Dedifferentiated amniotic fluid mesenchymal stem cell (primary cell): ENCODE measurements around the gene CDK2AP2.
"Not testable (repeated sequence)": the region's sequence is repeated elsewhere in the genome, so short reads cannot be mapped to it uniquely, and the experiment has no call there.

ENCODE experiments used
- DNase-seq: peaks from one replicate; pipeline ENCODE4 v3.0.0-alpha.2; 2016; ENCODE audit errors: extremely low spot score

CDK2AP2 gene

DNA sequence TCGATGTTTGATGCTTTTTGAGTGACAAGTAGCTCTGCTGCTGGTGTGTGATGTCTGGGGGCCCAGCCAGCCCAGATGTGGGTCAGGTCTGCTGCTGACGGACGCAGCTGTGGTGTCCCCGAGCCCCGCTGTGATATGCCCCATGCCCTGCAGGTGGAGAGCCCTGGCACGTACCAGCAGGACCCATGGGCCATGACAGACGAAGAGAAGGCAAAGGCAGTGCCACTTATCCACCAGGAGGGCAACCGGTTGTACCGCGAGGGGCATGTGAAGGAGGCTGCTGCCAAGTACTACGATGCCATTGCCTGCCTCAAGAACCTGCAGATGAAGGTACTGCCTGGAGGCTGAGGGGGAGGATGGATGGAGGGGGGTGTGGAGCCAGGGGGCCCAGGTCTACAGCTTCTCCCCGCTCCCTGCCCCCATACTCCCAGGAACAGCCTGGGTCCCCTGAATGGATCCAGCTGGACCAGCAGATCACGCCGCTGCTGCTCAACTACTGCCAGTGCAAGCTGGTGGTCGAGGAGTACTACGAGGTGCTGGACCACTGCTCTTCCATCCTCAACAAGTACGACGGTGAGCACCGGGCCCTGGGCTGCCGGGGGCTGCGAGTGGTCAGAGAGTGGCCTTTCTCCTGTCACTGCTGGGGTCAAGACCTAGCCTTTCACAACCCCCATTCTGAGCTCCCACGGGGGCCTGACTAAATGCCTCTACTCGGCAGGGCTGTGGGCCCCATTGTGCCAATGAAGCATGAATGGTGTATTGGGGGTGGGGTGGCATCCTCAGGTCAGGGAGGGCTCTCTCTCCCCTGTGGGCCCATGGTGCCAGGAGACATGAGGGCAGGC is 17.9 kb downstream of the CDK2AP2 start:
- no peak for DNase-seq

DNA sequence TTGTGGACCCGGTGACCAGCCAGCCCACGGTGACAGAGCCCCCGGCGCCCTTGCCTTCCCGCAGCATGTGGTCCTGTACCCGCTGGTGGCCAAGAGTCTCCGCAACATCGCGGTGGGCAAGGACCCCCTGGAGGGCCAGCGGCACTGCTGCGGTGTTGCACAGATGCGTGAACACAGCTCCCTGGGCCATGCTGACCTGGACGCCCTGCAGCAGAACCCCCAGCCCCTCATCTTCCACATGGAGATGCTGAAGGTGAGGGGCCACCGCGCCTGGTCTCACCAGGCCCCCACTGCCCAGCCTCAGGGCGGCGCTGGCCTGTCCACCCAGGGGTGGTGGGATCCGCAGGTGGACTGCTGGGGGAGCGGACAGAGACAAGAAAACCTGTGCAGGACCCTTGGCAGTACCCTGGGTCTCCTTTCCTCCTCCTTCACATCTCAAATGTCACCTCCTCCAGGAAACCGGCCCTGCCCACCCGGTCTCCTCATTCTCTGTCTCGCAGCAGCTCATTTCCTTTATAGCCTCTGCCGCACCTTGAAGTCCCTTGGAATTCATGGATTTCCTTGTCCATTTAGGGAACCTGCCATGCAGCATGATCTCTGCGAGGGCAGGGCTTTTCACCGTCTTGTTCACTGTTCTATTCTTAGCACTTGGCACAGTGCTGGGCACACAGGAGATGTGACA is 18.6 kb downstream of the CDK2AP2 start:
- DNase-seq = no peak

DNA sequence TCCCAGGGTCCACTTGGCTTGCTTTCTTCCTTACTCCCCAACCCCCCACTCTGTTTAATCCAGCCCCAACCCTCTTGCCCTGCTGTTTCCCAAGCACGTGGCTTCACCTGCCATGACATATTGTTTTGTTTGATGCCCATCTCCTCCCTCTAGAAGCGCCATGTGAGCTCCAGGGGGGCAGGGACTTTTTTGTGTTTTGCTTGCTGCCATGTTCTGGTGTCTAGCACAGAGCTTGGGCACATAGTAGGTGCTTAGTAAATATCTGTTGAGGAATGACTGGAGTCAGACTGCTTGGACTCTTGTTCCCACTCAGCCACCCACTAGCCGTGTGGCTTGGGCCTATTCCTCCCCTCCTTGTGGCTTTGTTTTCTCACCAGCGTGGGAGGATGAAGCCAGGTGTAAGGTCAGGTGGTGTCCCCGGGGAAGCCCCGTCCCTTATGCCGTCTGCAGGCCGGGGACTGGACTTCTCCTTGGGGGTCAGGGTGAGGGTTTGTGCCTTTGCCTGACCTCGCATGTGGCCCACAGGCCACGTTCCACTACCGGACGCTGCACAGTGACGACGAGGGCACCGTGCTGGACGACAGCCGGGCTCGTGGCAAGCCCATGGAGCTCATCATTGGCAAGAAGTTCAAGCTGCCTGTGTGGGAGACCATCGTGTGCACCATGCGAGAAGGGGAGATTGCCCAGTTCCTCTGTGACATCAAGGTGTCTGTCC is 21.3 kb downstream of the CDK2AP2 start:
- no peak for DNase-seq

DNA sequence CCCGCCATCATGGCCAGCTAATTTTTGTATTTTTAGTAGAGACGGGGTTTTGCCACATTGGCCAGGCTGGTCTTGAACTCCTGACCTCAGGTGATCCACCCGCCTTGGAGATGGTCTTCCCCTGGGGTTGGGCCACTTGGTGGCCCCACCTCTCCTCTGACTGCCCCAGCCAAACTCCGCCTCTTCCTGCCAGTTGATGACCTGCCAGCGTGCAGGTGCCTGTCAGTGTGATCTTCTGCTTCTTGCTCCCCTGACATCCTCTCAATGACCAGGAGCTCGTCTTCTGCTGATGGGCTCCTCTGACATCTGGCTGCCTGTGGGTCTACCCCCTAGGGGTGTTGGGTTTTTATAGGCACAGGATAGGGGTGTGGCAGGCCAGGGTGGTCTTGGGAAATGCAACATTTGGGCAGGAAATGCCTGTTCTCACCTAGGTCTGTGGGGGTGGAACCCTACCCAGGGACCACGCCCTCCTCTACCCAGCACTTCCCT is 22.0 kb downstream of the CDK2AP2 start:
- DNase-seq = not testable (repeated sequence)

DNA sequence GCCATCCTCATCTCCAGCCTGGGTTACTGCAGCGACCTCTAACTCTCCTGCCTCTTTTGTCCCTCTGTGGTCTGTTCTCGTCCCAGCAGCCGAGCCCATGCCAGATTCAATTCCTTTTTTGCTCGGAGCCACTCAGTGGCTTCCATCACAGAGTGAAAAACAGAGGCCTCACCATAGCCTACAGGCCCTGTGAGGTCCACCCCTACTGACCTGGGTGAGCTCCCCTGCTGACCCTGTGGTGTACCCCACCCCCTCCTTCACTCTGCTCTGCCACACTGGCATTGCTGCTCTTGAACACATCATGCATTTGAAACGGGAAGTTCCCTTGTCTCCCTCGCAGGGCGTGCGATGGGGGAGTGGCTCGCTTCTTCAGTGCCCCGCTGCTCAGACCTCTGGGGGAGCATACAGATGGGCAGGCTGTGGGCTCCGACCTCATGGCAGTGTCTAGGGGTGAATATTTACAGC is 23.1 kb downstream of the CDK2AP2 start:
- no peak for DNase-seq

DNA sequence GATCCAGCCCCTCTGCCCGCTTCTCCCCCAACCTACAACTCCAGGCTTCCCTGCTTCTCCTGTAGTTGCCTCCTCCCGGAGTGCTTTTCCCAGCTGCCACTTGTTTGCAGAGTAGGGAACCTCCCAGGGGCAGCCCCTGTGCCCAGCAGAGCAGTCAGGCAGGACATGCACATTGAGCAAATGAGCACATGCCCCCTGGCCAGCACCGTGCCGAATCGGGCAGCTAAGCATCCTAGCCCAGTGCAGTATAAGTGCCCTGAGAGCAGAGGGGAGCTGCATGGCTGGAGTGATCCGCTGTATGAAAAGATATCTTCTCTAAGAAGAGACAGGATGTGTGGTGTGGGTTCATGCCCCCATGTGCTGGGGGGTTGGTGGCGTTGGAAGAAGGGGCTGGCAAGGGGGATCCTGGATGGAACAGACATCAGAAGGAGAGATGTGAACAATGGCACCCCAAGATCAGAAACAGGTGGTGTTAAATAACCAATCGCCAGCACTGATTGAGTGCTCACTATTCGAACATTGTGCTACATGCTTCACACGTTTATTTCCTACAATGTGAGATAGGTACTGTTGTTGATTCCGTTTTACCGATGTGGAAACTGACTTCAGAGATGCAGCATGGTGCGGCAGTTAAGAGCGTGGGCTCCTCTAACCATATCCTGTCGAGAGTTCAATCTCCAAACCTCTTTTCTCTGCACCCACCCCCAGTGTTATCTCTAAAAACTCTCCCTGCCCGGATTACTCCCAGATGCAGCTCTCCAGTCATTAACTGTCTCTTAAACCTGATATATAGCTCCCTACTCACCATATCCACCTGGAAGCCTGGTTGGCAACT is 23.9 kb downstream of the CDK2AP2 start:
- DNase-seq = no peak

DNA sequence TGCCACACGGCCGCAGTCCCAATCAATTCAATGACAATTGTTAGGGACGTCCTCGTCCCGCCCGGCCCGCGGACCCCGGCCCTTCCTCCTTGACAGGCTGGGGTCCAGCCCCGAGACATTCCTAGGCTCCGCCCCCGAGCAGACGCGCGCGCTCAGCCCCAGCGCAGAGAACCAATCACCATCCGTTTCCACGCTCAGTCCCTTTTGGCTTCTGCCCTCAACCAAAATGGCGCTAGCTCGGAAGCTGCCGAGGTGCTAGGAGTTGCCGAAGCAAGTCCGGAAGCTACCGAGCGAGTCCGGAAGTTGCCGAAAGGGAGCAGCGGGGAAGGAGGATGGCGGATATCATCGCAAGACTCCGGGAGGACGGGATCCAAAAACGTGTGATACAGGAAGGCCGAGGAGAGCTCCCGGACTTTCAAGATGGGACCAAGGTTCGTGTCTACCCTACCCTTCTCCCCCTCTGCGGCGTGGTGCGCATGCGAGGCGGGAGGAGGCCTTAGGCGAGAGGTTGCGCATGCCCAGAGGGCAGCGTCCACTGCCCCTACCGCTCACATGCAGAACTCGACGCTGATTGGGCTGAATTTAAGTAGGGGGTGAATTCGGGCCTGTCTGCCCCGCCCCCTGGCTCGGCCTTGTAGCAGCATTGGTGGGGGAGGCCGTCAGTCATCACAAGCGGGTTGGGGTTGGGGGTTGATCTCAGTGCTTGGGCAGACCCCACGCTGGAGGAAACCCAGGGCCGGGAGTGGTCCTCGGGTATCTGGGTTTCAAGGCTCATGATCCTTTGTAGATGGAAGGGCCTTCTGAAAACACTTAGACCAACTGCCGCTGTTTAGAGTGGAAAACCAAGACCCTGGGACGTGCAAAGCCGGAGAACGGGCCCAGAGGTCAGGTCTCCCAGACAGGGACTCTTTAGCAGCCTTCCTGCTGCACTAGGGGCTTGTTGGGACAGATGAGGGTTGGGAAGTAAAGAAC is 24.8 kb downstream of the CDK2AP2 start, which contains the start of gene AIP:
Gene AIP (plus strand): TSS at position 200 of the 972 bp plus-strand sequence. CDS start 133 bp downstream, at position 333.
- peak; percentile 99 for DNase-seq

DNA sequence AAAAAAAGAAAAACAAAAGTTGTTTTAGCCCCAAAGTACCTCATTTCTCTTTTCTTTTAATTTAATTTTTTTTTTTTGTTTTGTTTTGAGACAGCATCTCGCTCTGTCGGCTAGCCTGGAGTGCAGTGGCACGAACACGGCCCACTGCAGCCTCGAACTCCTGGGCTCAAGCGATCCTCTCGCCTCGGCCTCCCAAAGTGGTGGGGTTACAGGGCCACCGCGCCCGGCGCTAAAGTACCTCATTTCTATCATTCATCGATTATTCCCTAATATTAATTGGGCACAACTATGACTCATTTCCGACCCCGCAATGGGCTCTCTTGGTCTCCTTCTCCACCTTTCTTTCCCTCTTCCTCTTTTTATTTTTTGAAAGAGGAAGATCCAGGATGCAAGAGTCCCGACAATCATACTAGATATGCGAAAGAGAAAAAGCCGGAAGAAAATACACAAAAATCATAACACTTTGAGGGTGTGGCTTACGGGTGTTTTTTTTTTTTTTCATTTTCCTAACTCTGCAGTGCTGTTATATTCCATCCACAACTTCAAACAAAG is 25.6 kb downstream of the CDK2AP2 start:
- no peak for DNase-seq

DNA sequence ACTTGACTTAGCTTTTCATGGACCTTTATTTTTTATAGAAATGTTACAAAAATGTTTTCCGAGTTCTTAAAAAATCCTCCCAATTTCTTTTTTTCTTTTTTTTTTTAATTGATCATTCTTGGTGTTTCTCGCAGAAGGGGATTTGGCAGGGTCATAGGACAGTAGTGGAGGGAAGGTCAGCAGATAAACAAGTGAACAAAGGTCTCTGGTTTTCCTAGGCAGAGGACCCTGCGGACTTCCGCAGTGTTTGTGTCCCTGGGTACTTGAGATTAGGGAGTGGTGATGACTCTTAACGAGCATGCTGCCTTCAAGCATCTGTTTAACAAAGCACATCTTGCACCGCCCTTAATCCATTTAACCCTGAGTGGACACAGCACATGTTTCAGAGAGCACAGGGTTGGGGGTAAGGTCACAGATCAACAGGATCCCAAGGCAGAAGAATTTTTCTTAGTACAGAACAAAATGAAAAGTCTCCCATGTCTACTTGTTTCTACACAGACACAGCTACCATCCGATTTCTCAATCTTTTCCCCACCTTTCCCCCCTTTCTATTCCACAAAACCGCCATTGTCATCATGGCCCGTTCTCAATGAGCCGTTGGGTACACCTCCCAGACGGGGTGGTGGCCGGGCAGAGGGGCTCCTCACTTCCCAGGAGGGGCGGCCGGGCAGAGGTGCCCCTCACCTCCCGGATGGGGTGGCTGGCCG is 30.5 kb downstream of the CDK2AP2 start:
- DNase-seq = not testable (repeated sequence)

DNA sequence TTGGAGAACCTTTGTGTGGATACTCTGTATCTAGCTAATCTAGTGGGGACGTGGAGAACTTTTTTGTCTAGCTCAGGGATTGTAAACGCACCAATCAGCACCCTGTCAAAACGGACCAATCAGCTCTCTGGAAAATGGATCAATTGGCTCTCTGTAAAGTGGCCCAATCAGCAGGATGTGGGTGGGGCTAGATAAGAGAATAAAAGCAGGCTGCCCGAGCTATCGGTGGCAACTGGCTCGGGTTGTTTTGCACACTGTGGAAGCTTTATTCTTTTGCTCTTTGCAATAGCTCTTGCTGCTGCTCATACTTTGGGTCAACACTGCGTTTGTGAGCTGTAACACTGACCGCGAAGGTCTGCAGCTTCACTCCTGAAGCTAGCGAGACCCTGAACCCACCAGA is 31.3 kb downstream of the CDK2AP2 start:
- DNase-seq = not testable (repeated sequence)

DNA sequence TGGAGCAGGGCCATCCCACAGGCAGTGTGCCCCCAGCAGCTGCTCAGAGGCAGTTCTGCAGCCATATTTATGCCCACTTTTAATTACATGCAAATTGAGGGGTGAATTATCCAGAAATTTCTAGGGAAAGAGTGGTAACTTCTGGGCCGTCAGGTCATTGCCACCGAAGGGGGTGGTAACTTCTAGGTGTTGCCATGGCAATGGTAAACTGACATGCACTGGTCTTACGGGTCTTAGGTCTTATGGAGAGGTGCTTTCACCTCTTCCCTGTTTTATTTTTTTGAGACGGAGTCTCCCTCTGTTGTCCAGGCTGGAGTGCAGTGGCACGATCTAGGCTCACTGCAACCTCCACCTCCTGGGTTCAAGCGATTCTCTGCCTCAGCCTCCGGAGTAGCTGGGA is 35.1 kb downstream of the CDK2AP2 start:
- DNase-seq = no peak

DNA sequence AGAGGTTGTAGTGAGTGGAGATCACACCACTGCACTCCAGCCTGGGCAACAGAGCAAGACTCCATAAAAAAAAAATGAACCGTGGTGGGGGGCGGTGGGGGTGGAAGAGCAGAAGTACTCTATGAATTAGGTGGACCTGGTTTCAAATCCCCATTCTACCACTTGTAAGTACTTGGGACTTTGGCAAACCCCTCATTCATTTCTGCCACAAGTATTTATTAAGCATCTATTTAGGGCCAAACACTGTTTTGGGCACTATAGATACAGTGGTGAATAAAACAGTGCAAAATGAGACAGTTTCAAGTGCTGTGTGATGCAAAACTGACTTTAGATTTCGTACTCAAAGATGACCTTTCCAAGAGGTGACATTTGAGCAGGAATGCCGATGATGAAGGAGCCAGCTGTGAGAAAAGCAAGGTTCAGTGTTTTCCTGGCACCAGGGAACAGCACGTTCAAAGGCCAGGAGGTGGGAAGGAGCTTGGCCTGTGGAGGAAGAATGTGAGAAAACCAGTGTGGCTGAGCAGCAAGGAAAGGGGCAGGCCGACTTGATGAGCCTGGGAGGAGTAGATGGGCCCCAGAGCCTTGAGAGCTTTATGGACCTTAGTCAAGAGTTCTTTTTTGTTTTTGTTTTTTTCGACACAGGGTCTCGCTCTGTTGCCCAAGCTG is 37.5 kb downstream of the CDK2AP2 start:
- DNase-seq = no peak

DNA sequence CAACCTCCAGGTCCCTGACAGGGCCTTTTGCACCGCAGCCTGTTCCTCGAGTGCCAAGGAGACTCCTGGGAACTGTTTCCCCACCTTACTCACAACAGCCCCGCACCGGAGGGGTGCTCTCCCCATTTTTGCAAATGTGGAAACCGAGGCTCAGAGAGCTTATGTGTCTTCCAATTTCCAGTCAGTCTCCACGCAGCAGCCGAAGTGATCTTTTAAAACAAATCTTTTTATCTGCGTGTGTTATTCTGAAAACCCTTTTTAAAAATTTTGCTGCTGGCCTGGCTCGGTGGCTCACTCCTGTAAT is 38.5 kb downstream of the CDK2AP2 start:
- no peak for DNase-seq

DNA sequence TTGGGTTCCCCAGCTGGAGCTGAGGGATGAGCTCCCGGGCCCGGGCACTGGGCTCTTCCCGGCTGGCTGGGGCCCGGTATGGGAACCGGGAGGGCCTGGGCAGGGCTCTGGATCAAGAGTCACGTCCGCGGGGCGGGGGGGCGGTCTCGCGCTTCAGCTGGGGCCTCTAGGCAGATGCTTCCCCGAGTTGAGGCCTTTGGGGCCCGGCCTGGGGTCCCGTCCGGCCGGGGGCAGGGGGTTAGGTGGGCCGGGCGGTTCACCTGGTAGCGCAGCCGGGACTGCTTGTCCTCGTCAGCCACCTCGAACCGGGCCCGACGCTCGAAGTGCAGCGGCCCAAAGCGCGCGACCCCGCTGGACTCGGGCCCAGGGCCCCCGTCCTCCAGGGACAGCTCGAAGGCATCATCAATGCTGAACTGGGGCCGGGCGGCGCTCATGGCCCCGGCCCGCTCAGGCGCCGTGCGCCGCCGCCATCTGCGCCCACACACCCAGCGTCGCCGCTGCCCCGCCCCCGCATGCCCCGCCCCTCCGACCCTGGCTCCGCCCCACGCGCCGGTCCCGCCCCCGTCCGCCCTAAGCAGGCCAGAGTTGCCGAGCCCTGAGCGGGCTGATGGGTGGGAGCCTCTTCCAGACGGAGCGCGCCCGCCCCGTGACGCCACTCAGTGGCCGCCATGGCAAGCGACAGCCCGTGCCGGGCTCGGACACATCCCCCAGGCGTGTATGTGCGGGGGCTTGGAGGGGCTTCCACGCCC is 39.0 kb downstream of the CDK2AP2 start, which contains the start of gene TMEM134:
Gene TMEM134 (minus strand): TSS at position 493 of the 749 bp plus-strand sequence. CDS start 59 bp downstream, at position 434.
- peak; percentile 88 for DNase-seq

DNA sequence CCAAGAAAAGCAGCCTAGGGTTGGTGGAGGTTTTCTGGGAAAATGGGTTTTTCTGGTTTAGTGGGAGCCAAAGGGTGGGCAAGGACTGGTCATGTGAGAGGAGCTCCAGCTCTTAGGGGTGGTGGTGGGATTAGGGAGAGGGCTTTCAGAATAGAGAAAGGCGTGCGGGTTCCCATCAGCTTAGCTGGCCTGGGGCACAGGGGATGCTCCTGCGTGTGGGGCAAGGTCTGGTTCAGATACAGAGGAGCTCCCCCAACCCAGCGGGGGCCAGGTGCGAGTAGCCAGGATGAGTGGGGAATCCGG is 39.6 kb downstream of the CDK2AP2 start:
- no peak for DNase-seq

DNA sequence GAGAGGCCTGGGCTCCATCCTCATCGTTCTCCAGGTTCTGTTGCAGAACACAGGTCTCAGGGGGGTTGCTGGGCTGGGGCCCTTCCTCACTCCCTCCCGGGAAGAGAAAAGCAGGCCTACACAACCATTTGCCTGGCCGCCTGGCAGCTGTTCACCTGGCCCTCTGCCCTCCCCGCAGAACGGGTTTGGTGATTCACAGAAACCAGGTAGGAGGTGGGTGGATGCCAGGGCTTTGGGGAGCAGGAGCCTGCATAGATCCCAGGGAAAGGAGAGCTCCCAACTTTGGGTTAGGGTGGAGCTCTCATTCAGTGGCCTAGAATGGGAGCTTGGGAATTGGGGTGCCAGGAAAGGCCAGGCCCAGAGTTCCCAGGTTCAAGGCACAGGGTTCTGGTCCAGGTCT is 39.9 kb downstream of the CDK2AP2 start:
- DNase-seq = no peak

DNA sequence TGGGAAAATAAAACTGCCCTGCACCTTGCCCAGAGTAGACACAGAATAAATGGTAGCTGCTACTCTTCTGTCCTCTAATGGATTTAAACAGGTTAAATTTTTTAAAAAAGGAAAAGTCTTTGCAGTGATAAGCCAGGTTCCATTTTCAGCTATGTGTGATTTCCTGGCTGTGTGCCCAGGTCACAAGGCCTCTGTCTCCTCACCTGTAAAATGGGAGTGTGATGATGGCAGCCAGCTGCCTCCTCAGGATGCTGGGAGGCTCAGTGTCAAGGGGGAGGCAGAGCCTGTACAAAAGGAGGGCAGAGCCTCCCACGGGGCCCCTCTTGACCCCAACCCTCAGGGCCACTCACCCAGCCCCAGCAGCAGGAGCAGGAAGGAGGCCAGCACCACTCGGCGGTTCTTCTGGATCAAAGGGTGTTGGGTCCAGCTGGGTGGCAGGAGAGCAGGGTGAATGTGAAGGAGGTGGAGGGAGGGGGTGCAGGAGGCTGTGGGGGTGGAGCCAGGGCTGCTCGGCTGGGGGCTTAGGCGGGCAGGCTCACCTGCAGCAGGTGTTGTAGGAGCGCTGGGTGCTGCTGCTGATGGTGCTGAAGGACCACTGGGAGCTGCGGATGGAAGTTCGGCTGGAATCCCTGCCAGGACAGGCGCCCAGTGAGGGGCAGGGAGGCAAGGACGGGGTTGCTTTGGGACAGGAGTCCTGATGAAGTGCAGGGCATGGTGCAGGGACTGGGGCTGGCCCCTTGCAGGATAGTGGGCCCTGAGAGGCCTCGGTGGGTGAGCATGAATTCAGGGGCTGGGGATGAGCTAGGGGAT is 40.8 kb downstream of the CDK2AP2 start:
- no peak for DNase-seq
